SIG-M5 treated with dmso at 0.1 percent for 504 hours (cell line): ENCODE results near the gene PRXL2A.
"Not testable (repeated sequence)": the region's sequence is repeated elsewhere in the genome, so short reads cannot be mapped to it uniquely, and the experiment has no call there.

ENCODE experiments used
- DNase-seq: peaks from one replicate; lab custom pipeline; 2025; ENCODE audit not compliant: unreplicated experiment; lab: John Stamatoyannopoulos, UW

Gene PRXL2A, protein sequence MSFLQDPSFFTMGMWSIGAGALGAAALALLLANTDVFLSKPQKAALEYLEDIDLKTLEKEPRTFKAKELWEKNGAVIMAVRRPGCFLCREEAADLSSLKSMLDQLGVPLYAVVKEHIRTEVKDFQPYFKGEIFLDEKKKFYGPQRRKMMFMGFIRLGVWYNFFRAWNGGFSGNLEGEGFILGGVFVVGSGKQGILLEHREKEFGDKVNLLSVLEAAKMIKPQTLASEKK

DNA sequence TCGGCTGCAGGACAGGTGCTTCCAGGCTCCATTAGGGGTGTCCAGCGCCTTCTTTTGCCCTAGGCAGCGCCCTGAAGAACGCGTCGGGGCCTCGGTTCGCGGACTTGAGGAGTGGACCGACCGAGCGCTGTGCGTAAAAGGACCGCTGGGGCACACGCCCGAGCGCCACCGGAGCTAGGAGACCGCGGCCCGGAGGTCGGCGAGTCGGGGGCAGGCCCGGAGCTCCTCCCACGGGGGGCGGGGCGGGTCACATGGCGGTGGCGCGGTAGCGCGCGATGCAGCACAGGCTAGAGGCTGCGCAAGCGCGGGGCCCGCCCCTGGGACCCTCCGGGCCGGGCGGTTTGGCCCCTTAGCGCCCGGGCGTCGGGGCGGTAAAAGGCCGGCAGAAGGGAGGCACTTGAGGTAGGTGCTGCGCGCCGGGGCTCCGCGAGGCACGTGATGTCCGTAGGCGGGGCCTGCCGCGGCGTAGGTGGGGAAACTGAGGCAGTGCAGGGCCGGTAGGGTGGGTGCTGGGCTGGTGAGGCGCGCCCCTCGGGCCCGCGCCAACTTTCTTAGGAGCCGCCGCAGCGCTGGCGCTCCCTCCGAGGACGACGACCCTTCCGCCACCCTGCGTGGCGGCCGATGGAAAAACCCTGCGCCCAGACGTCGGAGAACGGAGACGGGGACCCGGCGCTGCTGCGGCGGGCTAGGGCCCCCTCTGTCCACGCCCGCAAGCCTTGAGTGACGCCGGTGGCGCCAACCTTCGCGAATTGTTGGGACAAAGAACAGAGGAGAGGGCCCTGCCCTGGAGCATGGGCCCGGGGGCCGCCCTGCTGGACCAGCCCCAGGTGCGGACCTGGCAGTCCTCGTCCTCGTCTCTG lies at the start of gene PRXL2A:
TSS of gene PRXL2A (plus strand) at position 310 of the 860 bp plus-strand sequence. CDS start 11,917 bp downstream, outside the sequence.
- peak; percentile 28 for DNase-seq

DNA sequence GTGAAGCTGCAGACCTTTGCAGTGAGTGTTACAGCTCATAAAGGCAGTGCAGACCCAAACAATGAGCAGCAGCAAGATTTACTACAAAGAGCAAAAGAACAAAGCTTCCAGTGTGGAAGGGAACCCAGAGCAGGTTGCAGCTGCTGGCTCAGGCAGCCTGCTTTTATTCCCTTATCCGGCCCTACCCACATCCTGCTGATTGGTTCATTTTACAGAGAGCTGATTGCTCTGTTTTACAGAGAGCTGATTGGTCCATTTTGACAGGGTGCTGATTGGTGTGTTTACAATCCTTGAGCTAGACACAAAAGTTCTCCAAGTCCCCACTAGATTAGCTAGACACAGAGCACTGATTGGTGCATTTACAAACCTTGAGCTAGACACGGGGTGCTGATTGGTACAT lies 49.4 kb upstream of the PRXL2A start:
- not testable (repeated sequence) for DNase-seq

DNA sequence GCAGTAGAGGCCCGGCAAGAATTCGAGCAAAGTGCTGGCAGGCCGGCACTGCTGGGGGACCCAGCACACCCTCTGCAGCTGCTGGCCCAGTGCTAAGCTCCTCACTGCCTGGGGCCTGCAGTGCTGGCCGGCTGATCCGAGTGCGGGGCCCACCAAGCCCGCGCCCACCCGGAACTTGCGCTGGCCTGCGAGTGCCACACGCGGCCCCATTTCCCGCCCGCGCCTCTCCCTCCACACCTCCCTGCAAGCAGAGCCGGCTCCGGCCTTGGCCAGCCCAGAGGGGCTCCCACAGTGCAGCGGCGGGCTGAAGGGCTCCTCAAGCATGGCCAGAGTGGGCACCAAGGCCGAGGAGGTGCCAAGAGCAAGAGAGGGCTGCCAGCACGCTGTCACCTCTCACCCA lies 48.7 kb upstream of the PRXL2A start:
- no peak for DNase-seq

DNA sequence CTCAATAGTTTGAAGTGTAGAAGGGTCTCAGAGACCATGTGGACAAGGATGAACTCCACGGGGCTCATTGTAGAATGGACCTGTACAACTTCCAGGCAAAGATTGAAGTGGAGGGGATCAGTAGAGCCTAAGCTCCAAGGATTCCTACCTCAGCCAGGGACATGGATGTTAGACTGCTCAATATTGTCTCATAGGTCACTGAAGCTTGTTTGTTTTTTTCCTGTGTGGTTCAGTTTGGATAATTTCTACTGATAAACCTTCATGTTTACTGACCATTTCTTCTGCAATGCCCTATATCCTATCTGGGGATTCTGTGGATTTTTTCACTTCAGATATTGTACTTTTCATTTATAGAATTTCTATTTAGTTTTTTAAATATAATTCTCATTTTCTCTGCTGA lies 42.8 kb upstream of the PRXL2A start:
- DNase-seq = no peak

DNA sequence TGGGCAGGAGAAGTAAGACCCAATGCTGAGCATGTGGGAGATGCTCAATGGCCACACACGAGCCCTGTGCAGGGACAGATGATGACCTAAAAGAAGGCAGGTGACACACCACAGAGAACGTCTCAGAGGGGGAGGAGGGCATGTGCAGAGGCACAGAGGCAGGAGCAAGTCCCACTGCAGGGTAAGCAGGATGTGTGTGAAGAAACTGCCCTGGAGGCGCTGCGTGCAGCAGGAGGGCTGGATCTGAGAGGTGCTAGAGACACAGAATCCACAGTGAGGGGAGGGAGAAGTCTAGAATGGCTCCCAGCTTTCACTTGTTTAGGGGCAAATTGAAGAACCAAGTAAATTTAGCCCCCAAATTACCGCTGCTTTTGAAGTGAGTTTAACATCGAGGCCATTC lies 36.9 kb upstream of the PRXL2A start:
- no peak for DNase-seq

DNA sequence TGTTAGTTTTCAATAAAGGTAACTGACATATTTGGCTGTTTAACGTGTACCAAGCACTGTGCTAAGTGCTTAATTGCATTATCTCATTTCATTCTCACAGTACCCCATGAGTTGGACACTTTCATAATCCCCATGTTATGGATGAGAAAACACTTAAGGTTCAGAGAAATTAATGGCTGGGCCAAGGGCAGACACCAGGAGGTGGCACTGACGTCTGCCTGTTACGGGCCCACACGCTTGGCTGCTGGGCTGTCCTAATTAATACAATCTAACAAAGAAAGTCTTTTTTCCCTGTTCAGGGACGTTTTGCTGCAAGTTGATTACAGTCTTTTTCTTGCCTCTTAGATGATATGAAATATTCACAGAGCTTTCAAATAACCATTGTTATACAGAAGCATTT lies 35.7 kb upstream of the PRXL2A start:
- no peak for DNase-seq

DNA sequence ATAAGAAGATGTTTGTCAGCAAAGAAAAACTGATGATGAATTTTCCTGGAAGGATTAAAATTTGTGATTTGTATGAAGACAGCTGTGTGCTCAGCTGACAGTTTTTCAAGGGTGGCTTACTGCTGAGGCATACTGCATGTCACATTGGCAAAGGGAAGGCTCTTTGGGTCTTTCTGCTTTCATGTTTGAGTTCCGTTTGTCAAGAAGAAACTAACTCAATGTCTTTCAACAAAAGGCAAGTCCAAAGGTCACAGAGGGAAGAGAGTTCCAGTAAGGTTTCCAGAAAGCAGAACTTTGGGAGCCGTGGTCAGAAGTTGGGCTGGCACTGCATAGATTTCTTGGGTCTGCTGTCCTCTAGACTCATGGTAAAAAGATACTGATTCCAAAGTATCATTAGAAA lies 34.8 kb upstream of the PRXL2A start:
- no peak for DNase-seq

DNA sequence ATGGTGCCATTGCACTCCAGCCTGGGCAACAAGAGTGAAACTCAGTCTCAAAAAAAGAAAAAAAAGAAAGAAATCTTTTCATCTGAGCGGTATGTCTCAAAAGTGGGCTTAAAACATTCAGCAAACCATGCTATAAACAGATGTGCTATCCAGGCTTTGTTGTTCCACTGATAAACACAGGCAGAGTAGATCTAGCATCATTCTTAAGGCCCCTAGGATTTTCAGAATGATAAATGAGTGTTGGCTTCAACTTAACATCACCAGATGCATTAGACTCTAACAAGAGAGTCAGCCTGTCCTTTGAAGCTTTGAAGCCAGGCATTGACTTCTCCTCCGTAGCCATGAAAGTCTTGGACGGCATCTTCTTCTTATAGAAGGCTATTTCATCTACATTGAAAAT lies 28.6 kb upstream of the PRXL2A start:
- DNase-seq = no peak

DNA sequence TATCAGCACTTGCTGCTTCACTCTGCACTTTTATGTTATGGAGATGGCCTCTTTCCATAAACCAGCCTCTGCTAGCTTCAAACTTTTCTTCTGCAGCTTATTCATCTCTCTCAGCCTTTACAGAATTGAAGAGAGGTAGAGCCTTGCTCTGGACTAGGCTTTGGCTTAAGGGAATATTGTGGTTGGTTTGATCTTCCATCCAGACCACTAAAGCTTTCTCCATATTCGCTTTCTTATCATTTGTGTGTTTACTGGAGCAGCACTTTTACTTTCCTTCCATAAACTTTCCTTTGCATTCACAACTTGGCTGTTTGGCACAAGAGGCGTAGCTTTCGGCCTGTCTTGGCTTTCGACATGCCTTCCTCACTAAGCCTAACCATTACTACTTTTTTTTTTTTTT lies 28.2 kb upstream of the PRXL2A start:
- DNase-seq = no peak

DNA sequence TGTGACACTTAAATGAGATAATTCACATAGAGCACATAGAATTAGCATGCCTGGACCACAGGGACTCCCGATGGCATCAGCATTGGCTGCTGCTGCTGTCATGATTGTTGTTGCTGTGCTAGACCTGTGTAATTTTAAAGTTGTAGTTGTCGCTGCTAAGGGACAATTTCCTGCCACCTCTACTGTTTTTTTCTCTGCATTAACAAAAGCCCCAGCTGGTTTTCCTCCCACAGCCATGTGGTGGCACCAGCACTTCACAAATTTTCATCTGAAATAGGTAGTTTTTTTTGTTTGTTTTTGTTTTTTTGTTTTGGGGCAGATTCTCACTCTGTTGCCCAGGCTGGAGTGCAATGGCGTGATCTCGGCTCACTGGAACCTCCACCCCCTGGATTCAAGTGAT lies 25.4 kb upstream of the PRXL2A start:
- DNase-seq = peak; percentile 24

DNA sequence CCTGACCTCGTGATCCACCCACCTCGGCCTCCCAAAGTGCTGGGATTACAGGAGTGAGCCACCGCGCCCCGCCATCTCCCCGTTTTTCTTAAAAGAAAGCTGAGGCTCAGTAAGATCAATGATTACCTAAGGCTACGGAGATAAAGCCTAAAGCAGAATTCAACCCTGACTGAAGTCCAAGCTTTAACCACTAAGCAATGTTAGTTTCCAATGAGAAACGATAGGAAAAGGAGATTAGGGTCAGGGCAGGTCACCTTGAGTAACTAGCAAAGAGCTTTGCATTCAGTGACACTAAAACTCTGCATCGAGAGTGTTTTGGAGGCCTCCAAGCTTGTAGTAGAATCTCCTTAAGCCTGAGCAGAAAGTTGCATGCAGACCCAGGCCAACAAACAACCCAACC lies 17.6 kb upstream of the PRXL2A start:
- no peak for DNase-seq

DNA sequence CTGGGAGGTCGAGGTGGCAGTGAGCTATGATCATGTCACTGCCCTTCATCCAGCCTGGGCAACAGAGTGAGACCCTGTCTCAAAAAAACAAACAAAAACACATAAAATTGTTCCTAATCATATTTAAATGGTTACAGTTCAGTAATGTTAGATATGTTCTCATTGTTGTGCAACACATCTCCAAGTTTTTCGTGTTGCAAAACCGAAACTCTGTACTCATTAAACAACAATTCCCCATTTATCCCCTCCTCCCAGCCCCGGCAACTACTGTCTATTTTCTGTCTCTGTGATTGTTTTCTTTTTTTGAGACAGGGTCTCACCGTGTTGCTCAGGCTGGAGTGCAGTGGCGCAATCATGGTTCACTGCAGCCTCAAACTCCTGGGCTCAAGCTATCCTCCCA lies 16.1 kb upstream of the PRXL2A start:
- peak; percentile 59 for DNase-seq

DNA sequence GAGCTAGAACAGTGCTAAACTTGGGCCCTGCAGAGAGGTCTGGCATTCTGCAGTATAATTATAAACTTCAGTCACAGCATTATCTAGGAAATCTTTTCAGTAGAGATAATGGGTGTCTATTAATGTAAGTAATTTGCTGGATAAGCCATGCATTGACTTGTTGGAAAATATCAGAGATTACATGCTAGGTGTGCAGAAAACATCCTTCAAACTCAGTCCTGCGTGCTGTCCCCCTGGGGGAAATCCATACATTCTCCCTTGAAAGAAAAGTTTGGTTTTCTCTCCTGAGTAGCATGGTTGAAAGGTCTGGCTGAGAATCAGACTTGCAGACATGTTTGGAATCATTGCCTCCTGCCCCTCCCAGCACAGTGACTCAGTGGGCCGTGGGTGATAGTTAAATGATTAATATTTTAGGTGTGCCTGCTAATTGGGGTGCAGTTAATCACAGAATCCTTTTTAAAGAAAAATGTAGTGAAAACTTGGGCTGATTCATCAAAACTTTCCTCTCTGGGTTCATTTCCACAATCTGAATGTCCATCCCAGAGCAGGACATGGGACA lies 13.9 kb upstream of the PRXL2A start:
- DNase-seq = no peak

DNA sequence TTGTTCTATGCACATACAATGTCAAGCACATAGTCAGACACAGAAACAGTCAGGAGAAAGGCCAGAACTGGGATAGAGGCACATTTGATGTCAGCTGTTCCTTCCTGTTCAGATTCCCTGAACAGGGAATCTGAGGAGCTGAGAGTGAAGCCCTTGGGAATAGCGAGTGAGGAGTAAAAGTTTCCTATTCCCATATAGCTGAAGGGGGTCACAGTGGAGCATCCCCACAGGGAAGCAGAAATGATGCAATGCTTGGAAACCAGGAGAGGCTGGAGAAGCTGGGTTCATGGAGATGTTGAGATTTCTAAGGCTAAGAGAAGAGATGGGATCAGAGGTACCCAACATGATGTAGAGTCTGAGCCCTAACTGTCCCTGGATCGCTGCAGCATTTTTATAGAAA lies 11.3 kb upstream of the PRXL2A start:
- no peak for DNase-seq

DNA sequence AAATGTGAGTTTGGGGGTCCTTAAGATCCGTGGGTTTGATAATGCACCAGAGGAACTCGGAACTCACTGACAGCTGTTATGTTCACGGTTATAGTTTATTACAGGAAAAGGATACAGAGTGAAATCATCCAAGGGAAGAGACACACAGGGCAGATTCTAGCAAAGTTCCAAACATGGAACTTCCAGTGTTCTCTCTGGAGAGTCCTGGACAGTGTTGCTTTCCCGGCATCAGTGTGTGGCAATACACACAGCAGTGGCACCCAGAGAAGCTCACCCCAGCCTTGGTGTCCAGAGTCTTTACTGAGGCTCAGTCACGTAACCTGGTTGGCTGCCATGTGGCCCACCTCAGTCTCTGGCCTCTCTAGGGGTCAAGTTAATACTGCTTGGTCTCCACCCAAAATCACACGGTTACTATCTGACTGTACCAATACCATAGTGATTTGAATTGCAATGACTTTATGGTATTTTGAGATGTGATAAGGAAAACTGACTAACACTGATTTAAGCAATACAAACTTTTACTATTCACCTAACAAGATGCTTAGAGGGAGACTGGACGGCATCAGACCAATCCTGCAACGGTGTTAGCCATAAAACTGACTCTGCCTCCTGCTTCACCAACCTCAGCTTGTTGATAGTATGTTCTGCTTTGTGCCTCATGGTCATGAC lies 8.1 kb upstream of the PRXL2A start:
- no peak for DNase-seq

DNA sequence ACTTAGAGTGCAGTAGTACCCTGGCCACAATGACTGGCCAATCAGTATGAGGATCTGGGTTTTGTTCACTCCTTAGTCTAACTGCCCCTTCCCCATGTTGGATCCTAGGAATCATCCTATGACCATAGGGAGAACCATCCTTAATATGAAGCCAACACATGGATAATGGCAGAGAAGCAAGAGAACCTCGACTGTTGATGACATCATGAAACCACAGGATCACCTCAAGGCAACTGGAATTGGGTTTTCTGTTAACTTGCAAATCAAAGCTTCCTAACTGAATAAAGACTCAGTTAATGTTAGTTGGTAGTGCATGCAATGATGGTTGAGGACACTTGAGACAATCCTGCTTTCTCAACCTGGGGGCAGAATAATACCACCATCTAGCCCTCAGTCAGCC lies 3.3 kb upstream of the PRXL2A start:
- no peak for DNase-seq

DNA sequence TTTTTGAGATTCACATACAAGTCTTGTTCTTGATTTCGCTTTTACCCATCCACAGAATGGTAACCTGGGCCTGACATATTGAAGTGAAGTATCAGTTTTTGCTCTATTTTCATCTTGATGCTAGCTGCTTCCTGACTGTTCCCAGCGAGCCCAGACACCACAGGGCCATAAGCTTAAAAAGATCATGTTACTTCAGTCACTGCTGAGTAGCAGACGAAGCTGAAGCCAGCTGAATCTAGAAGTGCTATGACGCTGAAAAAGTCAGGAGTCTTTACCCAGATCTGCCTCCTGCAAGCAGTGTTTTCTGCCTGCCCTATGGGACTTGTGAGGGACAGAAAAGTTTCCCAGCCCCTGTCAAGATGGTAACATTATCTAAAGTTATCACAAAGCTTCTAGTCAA lies 2.7 kb upstream of the PRXL2A start:
- DNase-seq = no peak

DNA sequence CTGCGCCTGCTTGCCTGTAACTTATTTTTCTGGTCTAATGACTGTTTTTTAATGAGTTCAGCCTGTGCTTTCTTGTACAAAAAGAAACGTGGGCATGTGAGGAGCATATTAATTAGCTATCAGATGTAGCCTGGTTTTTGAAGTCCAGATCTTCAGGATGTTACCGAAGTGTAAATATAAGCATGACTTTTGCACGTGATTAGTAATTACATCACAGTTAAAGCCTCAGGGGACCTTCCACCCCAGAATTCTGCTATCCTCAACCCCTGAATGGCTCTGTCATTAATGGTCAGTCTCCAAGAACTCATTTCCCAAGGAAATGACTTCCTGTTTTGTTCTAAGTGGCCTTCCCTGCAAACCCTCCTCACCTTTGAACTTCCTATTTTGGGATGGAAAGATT lies 2.1 kb upstream of the PRXL2A start:
- DNase-seq = no peak

DNA sequence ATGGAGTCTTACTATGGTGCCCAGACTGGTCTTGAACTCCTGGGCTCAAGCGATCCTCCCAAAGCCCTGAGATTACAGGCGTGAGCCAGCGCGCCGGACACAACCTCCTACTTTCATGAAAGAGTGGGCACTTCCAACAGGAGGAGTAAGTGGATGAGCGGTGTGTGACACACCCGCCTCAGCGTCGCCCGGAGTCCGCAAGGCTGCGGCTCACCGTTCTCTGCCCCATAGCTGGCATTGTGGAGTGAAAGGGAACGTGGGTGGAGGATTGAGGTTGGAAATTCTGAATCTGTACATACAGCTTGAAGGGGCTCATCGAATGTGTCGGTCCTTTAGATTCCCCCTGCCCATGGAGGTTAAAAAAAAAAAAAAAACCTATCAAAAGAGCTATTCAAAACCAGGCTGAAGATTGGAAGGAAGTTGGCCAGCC lies 524 bp upstream of the PRXL2A start:
- no peak for DNase-seq

DNA sequence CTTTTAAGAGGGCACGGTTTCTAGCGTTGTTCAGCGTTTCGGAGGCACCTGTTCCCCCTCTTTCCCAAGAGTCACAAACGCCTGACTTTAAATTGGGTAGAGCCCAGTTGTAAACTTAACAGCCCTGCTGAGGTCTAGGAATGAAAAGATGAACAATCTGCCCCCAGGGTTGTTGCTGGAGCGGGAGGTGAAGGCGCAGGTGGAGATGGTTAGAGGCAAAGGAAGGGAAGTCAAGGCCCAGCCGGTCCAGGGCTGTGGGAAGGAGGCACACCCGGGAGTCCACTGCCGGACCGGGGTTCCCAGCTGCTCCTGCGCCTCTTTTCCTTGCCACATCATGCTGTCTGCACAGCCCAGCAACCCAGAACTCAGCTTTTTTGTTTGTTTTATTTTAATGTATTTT lies 770 bp downstream of the PRXL2A start:
- no peak for DNase-seq

DNA sequence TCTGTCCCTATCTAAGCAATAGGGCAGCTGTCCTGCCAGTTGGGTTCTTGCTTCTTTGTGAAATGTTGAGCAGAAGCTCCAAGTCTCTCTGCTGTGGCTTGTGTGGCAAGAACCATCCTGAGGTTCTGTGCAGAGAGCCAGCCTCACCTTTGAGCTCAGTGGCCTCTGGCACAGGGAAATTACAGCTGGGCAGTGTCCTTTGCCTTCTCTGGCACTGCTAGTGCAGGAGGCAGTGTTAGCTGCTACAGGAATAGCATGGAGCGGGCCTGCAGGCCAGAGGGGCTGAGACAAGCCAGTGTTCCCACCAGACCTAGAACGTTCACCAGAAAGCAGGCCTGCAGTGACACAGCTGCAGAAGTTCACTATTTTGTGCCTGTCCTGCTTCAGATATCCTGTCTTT lies 1.8 kb downstream of the PRXL2A start:
- DNase-seq = no peak
